Gastroesophageal sphincter (tissue), 4 donors: ENCODE data around the gene TNFRSF13B. TPM values are rescaled to one million over a fixed set of nuclear protein-coding genes. Genes with fewer than 3 reads are reported as not detected.

ENCODE experiments used
- ATAC-seq: fragments of 150-250 bp; one replicate; pipeline ENCODE4 v1.9.1; 2016; ENCODE audit warnings: mild to moderate bottlenecking, moderate library complexity
- H3K27ac ChIP-seq, 4 donors: fragments of 200-600 bp; sonication (generic) in 3 of 4; 1 replicate in 3 of 4; 2 replicates in 1 of 4; pipeline ENCODE4 v1.5.1; 2016 to 2019
- H3K27me3 ChIP-seq: fragments of 200-600 bp; sonication (generic); one replicate; pipeline ENCODE4 v1.5.1; 2019
- H3K36me3 ChIP-seq, 2 donors: fragments of 200-600 bp; sonication (generic); one replicate each; pipeline ENCODE4 v1.5.1; 2019; ENCODE audit warnings: control low read depth in 1 of 2
- H3K4me1 ChIP-seq, 3 donors: fragments of 200-600 bp; sonication (generic); 1 replicate in 2 of 3; 2 replicates in 1 of 3; pipeline ENCODE4 v1.5.1; 2016 to 2019; ENCODE audit warnings: control low read depth in 2 of 3
- H3K4me3 ChIP-seq, 2 donors: fragments of 200-600 bp; sonication (generic); one replicate each; pipeline ENCODE4 v1.5.1; 2019; ENCODE audit warnings: mild to moderate bottlenecking in 1 of 2, moderate library complexity in 1 of 2
- H3K9me3 ChIP-seq, 3 donors: fragments of 200-600 bp; sonication (generic); one replicate each; pipeline ENCODE4 v1.5.1; 2017 to 2019; ENCODE audit warnings: control low read depth in 2 of 3
- EP300 ChIP-seq: sonication (generic); formaldehyde crosslinking; IDR thresholded peaks from one replicate; pipeline ENCODE4 v1.6.1; 2017; ENCODE audit warnings: antibody characterized with exemption, mild to moderate bottlenecking
- POLR2A ChIP-seq, 2 donors: fragments of 450-650 bp; IDR thresholded peaks; one replicate each; pipeline ENCODE4 v1.6.1; 2017; ENCODE audit warnings: antibody characterized with exemption in 2 of 2, mild to moderate bottlenecking in 2 of 2, moderate library complexity in 1 of 2
- POLR2AphosphoS5 ChIP-seq: sonication (generic); formaldehyde crosslinking; IDR thresholded peaks from one replicate; pipeline ENCODE4 v1.6.1; 2017; ENCODE audit warnings: antibody characterized with exemption
- WGBS, 2 donors: methylation state at CpG; one replicate each; pipeline ENCODE4 v1.1.5; 2018; ENCODE audit warnings: low coverage in 1 of 2; 5-methylcytosine and 5-hydroxymethylcytosine counted together
- total RNA-seq, 4 donors: library from RNA; depleted of rRNA; stranded (reverse); fragments of >200 nt; gene quantifications; one replicate each; pipeline ENCODE4 v1.1.0, GENCODE V29; 2016
- TF ChIP-seq, protein P1 (sequence below), 4 experiments: fragments of 200-600 bp in 2 of 4; fragments of 450-650 bp in 2 of 4; sonication (generic) in 1 of 4; IDR thresholded peaks; one replicate each; pipeline ENCODE4 v1.5.1; 2017 to 2019; ENCODE audit warnings: antibody characterized with exemption in 4 of 4, mild to moderate bottlenecking in 2 of 4, moderate library complexity in 2 of 4

TNFRSF13B gene
- total RNA-seq, 4 donors from 2014 or later, result 0.81 TPM; not detected in 3

DNA sequence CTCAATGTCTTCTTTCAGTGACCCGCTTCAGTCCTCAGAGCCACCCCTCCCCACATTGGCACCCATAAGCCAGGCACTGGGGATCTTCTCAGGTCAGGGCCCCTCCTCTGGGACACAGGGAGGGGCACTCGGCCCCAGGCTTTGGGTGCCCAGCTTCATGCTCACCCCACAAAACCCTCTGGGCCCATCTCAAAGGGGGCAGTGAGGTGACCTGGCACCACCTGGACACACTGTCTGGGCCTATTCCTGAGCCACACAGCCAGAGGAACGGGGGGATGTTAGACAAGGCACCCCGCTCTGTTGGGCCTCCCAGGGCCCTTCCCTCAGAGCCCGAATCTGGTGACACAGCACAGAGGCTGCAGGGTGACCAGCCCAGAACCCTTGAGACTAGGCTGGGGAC is 36.1 kb downstream of the TNFRSF13B start:
- Histone ChIP-seq H3K36me3 (no peaks in the 10 kb centered on the region), H3K27me3 (peaks cover 6% of the 10 kb centered on the region), H3K27ac (no peak overlapping the region), H3K4me1 (no peaks in the 10 kb centered on the region), H3K9me3 (no peaks in the 10 kb centered on the region), H3K4me3 (no peak overlapping the region)
- no CpG with 5 or more reads among the region's 5 CpGs for WGBS, 2 donors
- TF ChIP-seq POLR2AphosphoS5, result no peak
- TF ChIP-seq POLR2A (IDR thresholded peaks at IDR 0.05), result no peak
- no peak for TF ChIP-seq EP300
- TF ChIP-seq, protein P1, sequence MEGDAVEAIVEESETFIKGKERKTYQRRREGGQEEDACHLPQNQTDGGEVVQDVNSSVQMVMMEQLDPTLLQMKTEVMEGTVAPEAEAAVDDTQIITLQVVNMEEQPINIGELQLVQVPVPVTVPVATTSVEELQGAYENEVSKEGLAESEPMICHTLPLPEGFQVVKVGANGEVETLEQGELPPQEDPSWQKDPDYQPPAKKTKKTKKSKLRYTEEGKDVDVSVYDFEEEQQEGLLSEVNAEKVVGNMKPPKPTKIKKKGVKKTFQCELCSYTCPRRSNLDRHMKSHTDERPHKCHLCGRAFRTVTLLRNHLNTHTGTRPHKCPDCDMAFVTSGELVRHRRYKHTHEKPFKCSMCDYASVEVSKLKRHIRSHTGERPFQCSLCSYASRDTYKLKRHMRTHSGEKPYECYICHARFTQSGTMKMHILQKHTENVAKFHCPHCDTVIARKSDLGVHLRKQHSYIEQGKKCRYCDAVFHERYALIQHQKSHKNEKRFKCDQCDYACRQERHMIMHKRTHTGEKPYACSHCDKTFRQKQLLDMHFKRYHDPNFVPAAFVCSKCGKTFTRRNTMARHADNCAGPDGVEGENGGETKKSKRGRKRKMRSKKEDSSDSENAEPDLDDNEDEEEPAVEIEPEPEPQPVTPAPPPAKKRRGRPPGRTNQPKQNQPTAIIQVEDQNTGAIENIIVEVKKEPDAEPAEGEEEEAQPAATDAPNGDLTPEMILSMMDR (IDR thresholded peaks at IDR 0.05), result no peak
- no peak for ATAC-seq

DNA sequence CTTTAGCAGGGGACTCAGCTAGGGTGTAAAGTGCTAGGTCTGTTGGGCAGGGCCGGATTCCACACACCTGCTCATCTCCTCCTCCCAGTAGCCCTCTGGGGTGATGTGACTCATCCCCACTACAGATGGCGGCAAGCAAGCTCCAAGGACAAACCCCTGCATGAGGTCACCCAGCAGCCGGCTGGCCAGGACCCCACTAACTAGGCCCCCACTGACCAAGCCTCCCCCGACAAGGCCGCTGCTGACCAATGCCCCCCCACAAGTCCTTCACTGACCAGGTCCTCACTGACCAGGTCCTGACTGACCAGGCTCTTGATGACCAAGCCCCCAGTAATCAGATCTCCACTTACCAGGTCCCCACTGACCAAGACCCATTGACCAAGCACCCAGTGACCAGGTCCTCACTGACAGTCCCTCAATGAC is 36.7 kb downstream of the TNFRSF13B start:
- no peaks in the 10 kb centered on the region for H3K36me3 ChIP-seq
- TF ChIP-seq, protein P1 (IDR thresholded peaks at IDR 0.05), result no peak
- no peak for TF ChIP-seq EP300
- TF ChIP-seq POLR2AphosphoS5, result no peak
- TF ChIP-seq POLR2A (IDR thresholded peaks at IDR 0.05), result no peak
- H3K27ac ChIP-seq, result no peak overlapping the region
- WGBS, 2 donors, result 100% methylated on average over 2 of the region's 5 CpGs; no CpG with 5 or more reads in 1 of the 2 donors
- no peaks in the 10 kb centered on the region for H3K4me1 ChIP-seq
- no peaks in the 10 kb centered on the region for H3K9me3 ChIP-seq
- peaks cover 6% of the 10 kb centered on the region for H3K27me3 ChIP-seq
- no peak for ATAC-seq
- no peak overlapping the region for H3K4me3 ChIP-seq

DNA sequence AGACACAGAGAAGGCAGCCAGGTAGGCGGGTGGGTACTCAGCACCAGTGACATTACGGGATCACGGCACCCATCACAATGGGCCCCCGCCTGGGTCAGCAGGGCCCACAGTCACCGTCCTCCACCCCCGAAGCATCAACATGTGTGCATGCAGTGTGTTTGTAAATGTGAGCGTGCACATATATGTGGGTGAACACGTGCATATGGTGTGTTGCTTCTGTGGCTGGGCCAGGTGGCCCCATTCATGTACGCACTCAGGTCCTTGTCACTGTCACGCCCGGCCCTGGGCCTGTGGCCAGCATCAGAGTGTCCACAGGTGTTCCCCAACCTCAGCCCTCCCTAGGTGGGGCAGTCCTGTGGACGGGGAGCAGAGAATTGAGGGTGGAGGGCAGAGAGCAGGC is 37.1 kb downstream of the TNFRSF13B start:
- no peaks in the 10 kb centered on the region for H3K4me1 ChIP-seq
- ATAC-seq, result no peak
- no peak for TF ChIP-seq POLR2AphosphoS5
- no peak for TF ChIP-seq POLR2A (IDR thresholded peaks at IDR 0.05)
- TF ChIP-seq, protein P1 (IDR thresholded peaks at IDR 0.05), result no peak
- no peak for TF ChIP-seq EP300
- no peak overlapping the region for H3K4me3 ChIP-seq
- 94% methylated on average over 3 of the region's 12 CpGs; no CpG with 5 or more reads in 1 of the 2 donors for whole genome bisulfite sequencing, 2 donors
- no peak overlapping the region for H3K27ac ChIP-seq
- no peaks in the 10 kb centered on the region for H3K9me3 ChIP-seq
- peaks cover 6% of the 10 kb centered on the region for H3K27me3 ChIP-seq
- H3K36me3 ChIP-seq, result no peaks in the 10 kb centered on the region

DNA sequence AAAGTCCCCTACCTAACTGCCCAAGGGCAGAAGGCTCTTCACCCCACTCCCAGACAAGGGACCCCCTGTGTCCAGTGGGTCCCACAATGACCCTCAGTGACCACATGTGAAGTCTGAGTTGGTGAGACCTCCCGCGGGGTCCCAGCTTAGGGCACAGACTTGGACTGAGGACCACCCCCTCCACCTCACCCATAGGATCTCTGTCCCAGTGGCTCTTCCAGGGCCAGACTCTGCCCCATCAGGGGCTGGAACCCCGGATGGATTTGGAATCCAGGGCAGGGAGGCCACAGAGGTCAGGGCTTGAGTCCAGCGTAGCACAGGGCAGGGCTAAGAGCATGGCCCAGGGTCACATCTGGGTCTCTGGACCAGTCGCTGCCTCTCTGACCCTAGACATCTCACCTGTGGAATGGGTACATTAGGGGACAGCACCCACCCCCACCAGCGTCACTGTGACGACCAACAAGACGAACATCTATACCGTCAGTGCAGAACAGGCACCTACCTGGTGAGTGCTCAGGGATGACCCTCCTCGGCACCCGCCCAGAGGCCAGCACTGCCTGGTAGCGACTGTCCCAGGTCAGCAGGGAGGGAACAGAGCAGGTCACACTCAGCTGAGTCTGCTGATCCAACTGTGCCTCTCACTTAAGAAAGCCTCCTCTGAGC is 37.7 kb downstream of the TNFRSF13B start:
- Histone ChIP-seq H3K27ac (no peak overlapping the region), H3K4me1 (no peaks in the 10 kb centered on the region), H3K9me3 (no peaks in the 10 kb centered on the region), H3K36me3 (no peaks in the 10 kb centered on the region), H3K27me3 (peaks cover 6% of the 10 kb centered on the region), H3K4me3 (no peak overlapping the region)
- TF ChIP-seq POLR2AphosphoS5 (no peak), POLR2A (IDR thresholded peaks at IDR 0.05) (no peak), EP300 (no peak)
- TF ChIP-seq, protein P1 (IDR thresholded peaks at IDR 0.05), result no peak
- ATAC-seq, result no peak
- 92% methylated on average over 2 of the region's 12 CpGs; no CpG with 5 or more reads in 1 of the 2 donors for WGBS, 2 donors
